Prostate gland (tissue), 2 donors: ENCODE data around the gene USP6. TPM values are rescaled to one million over a fixed set of nuclear protein-coding genes. Genes with fewer than 3 reads are reported as not detected.
"Not testable (repeated sequence)": the region's sequence is repeated elsewhere in the genome, so short reads cannot be mapped to it uniquely, and the experiment has no call there.

Experiments
- DNase-seq: peaks from one replicate; pipeline ENCODE4 v3.0.0-alpha.2; 2019; ENCODE audit warnings: low spot score
- H3K27ac ChIP-seq, 2 donors: fragments of 200-600 bp; sonication (generic); 2 replicates each; pipeline ENCODE4 v1.5.1; 2017 to 2019
- H3K27me3 ChIP-seq: fragments of 200-600 bp; sonication (generic); replicated peaks from 2 replicates; pipeline ENCODE4 v1.5.1; 2019; ENCODE audit not compliant: insufficient read depth
- H3K36me3 ChIP-seq, 2 donors: fragments of 200-600 bp; sonication (generic); 1 replicate in 1 of 2; 2 replicates in 1 of 2; pipeline versions ENCODE4 v1.5.1 to v1.8.1; 2017 to 2019
- H3K4me1 ChIP-seq: fragments of 200-600 bp; sonication (generic); replicated peaks from 2 replicates; pipeline ENCODE4 v1.5.1; 2019
- H3K4me3 ChIP-seq, 2 donors: fragments of 200-600 bp; sonication (generic); 2 replicates each; pipeline ENCODE4 v1.5.1; 2017 to 2019
- H3K9me3 ChIP-seq: fragments of 200-600 bp; sonication (generic); 2 replicates; pipeline ENCODE4 v1.5.1; 2017
- POLR2A ChIP-seq: fragments of 450-650 bp; IDR thresholded peaks from one replicate; pipeline ENCODE4 v1.6.1; 2016; ENCODE audit warnings: antibody characterized with exemption, mild to moderate bottlenecking
- POLR2AphosphoS5 ChIP-seq: sonication (generic); formaldehyde crosslinking; IDR thresholded peaks from one replicate; pipeline ENCODE4 v1.6.1; 2017; ENCODE audit warnings: antibody characterized with exemption
- WGBS: methylation state at CpG from one replicate; pipeline ENCODE4 v1.1.5; 2018; 5-methylcytosine and 5-hydroxymethylcytosine counted together
- intact Hi-C: fragments of 100-400 bp; cut with DNase I; formaldehyde crosslinking; loops from one replicate; pipeline ENCODE4 v1.14.2; 2022
- total RNA-seq, 2 donors: library from RNA; depleted of rRNA; stranded (reverse); fragments of >200 nt; gene quantifications; one replicate each; pipeline ENCODE4 v1.1.0, GENCODE V29; 2016
- TF ChIP-seq, protein P1 (sequence below), 4 experiments: fragments of 200-600 bp in 2 of 4; fragments of 450-650 bp in 2 of 4; sonication (generic) in 2 of 4; IDR thresholded peaks; 1 replicate in 3 of 4; 2 replicates in 1 of 4; pipeline ENCODE4 v1.5.1; 2016 to 2019; ENCODE audit warnings: antibody characterized with exemption in 4 of 4, mild to moderate bottlenecking in 2 of 4, moderate library complexity in 2 of 4

The USP6 gene
- total RNA-seq, 2 donors from 2014 or later, result 1.4 to 6.8 TPM

GRCh38 chr17:5111402-5112204, 4.2 kb upstream of the USP6 start, which contains the start of gene ZNF232:
ZNF232 (minus strand) TSS chr17:5111878; CDS start chr17:5111822, 56 bp downstream.
- WGBS, result under 1% methylated on average over 33 of the region's 69 CpGs
- Histone ChIP-seq H3K4me1 (no peaks in the 10 kb centered on the region), H3K27ac (peak within 1 kb of the TSS; percentile 59 to 73), H3K9me3 (no peaks in the 10 kb centered on the region), H3K4me3 (peak within 1 kb of the TSS; percentile 77 to 82), H3K36me3 (no peaks in the 10 kb centered on the region), H3K27me3 (peaks cover 11% of the 10 kb centered on the region)
- TF ChIP-seq POLR2A (peak; percentile 51), POLR2AphosphoS5 (peak; percentile 98)
- TF ChIP-seq, protein P1, sequence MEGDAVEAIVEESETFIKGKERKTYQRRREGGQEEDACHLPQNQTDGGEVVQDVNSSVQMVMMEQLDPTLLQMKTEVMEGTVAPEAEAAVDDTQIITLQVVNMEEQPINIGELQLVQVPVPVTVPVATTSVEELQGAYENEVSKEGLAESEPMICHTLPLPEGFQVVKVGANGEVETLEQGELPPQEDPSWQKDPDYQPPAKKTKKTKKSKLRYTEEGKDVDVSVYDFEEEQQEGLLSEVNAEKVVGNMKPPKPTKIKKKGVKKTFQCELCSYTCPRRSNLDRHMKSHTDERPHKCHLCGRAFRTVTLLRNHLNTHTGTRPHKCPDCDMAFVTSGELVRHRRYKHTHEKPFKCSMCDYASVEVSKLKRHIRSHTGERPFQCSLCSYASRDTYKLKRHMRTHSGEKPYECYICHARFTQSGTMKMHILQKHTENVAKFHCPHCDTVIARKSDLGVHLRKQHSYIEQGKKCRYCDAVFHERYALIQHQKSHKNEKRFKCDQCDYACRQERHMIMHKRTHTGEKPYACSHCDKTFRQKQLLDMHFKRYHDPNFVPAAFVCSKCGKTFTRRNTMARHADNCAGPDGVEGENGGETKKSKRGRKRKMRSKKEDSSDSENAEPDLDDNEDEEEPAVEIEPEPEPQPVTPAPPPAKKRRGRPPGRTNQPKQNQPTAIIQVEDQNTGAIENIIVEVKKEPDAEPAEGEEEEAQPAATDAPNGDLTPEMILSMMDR (IDR thresholded peaks at IDR 0.05), result peak in 3 of 4 experiments; percentile 13 to 40 (median 32)
- DNase-seq, result peak; percentile 94
- intact Hi-C loops, result no loop called here

GRCh38 chr17:5118219-5118618, 2.4 kb downstream of the USP6 start:
- Histone ChIP-seq H3K27me3 (peaks cover 11% of the 10 kb centered on the region), H3K36me3 (no peaks in the 10 kb centered on the region), H3K9me3 (no peaks in the 10 kb centered on the region), H3K4me3 (no peak overlapping the region), H3K27ac (no peak overlapping the region), H3K4me1 (no peaks in the 10 kb centered on the region)
- 90% methylated on average over 6 of the region's 6 CpGs for WGBS
- DNase-seq, result no peak
- TF ChIP-seq POLR2A (no peak), POLR2AphosphoS5 (no peak)
- TF ChIP-seq, protein P1 (IDR thresholded peaks at IDR 0.05), result no peak
- intact Hi-C loops, result no loop called here

GRCh38 chr17:5120036-5120435, 4.2 kb downstream of the USP6 start:
- H3K36me3 ChIP-seq, result no peaks in the 10 kb centered on the region
- H3K4me3 ChIP-seq, result no peak overlapping the region
- WGBS, result 86% methylated on average over 7 of the region's 7 CpGs
- intact Hi-C loops, result no loop called here
- no peaks in the 10 kb centered on the region for H3K9me3 ChIP-seq
- no peaks in the 10 kb centered on the region for H3K4me1 ChIP-seq
- H3K27me3 ChIP-seq, result peaks cover 11% of the 10 kb centered on the region
- no peak overlapping the region for H3K27ac ChIP-seq
- DNase-seq, result no peak
- TF ChIP-seq POLR2AphosphoS5 (no peak), POLR2A (no peak)
- TF ChIP-seq, protein P1 (IDR thresholded peaks at IDR 0.05), result no peak

- H3K27me3 ChIP-seq, intact Hi-C loops, H3K4me3 ChIP-seq, H3K4me1 ChIP-seq, DNase-seq, H3K9me3 ChIP-seq, H3K27ac ChIP-seq, H3K36me3 ChIP-seq: not testable (repeated sequence)
- WGBS, result 74% methylated on average over 6 of the region's 6 CpGs
Observed at GRCh38 chr17:5120436-5121185, 4.8 kb downstream of the USP6 start.

GRCh38 chr17:5121186-5121841, 5.5 kb downstream of the USP6 start:
- no peak overlapping the region for H3K4me3 ChIP-seq
- no peak overlapping the region for H3K27ac ChIP-seq
- H3K27me3 ChIP-seq, result no peaks in the 10 kb centered on the region
- DNase-seq, result no peak
- H3K36me3 ChIP-seq, result no peaks in the 10 kb centered on the region
- no peaks in the 10 kb centered on the region for H3K4me1 ChIP-seq
- no peaks in the 10 kb centered on the region for H3K9me3 ChIP-seq
- WGBS, result 88% methylated on average over 16 of the region's 16 CpGs
- intact Hi-C loops, result no loop called here
- TF ChIP-seq POLR2A (no peak), POLR2AphosphoS5 (no peak)
- TF ChIP-seq, protein P1 (IDR thresholded peaks at IDR 0.05), result no peak

DNA sequence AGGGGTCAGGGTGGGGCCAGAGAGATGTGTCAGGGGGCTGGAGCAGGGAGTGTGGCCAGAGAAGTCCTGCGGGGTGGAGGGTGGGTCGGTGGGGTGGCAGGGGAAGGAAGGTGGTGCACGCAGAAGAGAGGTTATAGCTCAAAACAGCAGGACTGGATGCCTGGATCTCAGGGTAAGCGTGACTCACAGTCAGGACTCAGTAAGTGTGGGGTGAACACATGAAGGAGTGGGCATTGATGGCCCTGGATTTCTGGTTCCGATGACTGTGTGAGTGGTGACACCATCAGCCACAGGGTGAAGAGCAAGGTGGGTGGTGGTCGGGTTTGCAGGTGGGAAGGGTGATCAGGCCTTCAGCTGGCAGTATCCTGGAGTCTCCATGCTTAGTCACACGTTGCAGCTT, 6.2 kb downstream of the USP6 start:
- H3K27me3 ChIP-seq, result not testable (repeated sequence)
- H3K27ac ChIP-seq, result peak overlapping the region in 1 of 2 donors; percentile 56
- peak overlapping the region; percentile 35 to 36 for H3K4me3 ChIP-seq

More for the DNA sequence above, 6.2 kb downstream of the USP6 start:
- H3K4me1 ChIP-seq, intact Hi-C loops, DNase-seq, H3K36me3 ChIP-seq, H3K9me3 ChIP-seq: not testable (repeated sequence)
- 68% methylated on average over 7 of the region's 7 CpGs for WGBS
